ENCODE measurements around the gene SLC27A5.

GRCh38 chr19:58510084-58510862 lies 1.5 kb downstream of the SLC27A5 start:
- TF ChIP-seq CTCF (IDR thresholded peaks at IDR 0.05) (no peak), POLR2A (IDR thresholded peaks at IDR 0.05) (no peak)

Data from testis (tissue), 2 donors.